Esophagus muscularis mucosa (tissue), 4 donors: ENCODE measurements around the gene BCL2L13.

Experiments used
- EP300 ChIP-seq: sonication (generic); formaldehyde crosslinking; IDR thresholded peaks from one replicate; pipeline ENCODE4 v1.6.1; 2017; ENCODE audit warnings: antibody characterized with exemption
- POLR2A ChIP-seq: fragments of 450-650 bp; IDR thresholded peaks from one replicate; pipeline ENCODE4 v1.6.1; 2017; ENCODE audit warnings: antibody characterized with exemption, moderate library complexity, mild to moderate bottlenecking, low read depth
- POLR2AphosphoS5 ChIP-seq, 2 donors: sonication (generic); formaldehyde crosslinking; IDR thresholded peaks; one replicate each; pipeline ENCODE4 v1.6.1; 2017; ENCODE audit warnings: antibody characterized with exemption in 2 of 2
- TF ChIP-seq, protein P1 (sequence below), 3 experiments: fragments of 200-600 bp in 2 of 3; fragments of 450-650 bp in 1 of 3; sonication (generic) in 2 of 3; IDR thresholded peaks; one replicate each; pipeline ENCODE4 v1.5.1; 2017 to 2019; ENCODE audit warnings: antibody characterized with exemption in 3 of 3, mild to moderate bottlenecking in 2 of 3, moderate library complexity in 1 of 3

DNA sequence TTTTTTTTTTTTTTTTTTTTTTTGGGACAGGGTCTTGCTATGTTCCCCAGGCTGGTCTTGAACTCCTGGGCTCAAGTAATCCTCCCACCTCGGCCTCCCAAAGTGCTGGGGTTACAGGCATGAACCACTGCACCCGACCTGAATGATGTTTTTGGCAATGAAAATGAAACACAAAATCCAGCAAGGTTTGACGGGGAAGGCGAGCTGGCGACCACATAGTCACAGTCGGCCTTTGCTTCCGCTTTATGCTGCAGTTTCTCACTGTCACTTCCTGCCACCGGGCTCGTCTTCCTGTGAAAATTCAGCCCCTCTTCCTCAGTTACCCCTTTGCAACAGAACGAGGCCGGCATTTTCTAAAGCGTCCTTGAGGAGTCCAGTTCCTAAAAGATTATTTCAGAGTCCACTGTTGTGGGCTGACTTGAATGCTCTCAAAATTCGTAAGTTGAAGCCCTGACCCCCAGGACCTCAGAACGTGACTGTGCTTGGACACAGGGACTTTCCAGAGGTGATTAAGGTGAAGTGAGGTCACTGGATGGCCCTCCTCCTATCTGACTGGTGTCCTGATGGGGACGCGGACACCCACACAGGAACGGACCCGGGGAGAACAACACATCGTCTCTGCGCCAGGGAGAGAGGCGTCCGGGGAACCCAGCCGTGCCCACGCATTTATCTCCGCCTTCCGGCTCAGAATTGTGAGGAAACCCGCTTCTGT is 138.6 kb downstream of the BCL2L13 start:
- TF ChIP-seq, protein P1, sequence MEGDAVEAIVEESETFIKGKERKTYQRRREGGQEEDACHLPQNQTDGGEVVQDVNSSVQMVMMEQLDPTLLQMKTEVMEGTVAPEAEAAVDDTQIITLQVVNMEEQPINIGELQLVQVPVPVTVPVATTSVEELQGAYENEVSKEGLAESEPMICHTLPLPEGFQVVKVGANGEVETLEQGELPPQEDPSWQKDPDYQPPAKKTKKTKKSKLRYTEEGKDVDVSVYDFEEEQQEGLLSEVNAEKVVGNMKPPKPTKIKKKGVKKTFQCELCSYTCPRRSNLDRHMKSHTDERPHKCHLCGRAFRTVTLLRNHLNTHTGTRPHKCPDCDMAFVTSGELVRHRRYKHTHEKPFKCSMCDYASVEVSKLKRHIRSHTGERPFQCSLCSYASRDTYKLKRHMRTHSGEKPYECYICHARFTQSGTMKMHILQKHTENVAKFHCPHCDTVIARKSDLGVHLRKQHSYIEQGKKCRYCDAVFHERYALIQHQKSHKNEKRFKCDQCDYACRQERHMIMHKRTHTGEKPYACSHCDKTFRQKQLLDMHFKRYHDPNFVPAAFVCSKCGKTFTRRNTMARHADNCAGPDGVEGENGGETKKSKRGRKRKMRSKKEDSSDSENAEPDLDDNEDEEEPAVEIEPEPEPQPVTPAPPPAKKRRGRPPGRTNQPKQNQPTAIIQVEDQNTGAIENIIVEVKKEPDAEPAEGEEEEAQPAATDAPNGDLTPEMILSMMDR (IDR thresholded peaks at IDR 0.05), result no peak
- TF ChIP-seq EP300 (no peak), POLR2A (no peak), POLR2AphosphoS5 (IDR thresholded peaks at IDR 0.05) (no peak)
